Ascending aorta (tissue), 2 donors: ENCODE data around the gene RUNX1. TPM values are rescaled to one million over a fixed set of nuclear protein-coding genes. Genes with fewer than 3 reads are reported as not detected.

Experiments used
- DNase-seq, 2 donors: peaks; one replicate each; pipeline ENCODE4 v3.0.0-alpha.2; 2019; ENCODE audit warnings: low spot score in 2 of 2
- H3K27ac ChIP-seq, 2 donors: fragments of 200-600 bp; sonication (generic); one replicate each; pipeline ENCODE4 v1.5.1; 2016 to 2017; ENCODE audit warnings: mild to moderate bottlenecking in 1 of 2
- H3K27me3 ChIP-seq: fragments of 200-600 bp; sonication (generic); one replicate; pipeline ENCODE4 v1.5.1; 2017
- H3K36me3 ChIP-seq, 2 donors: fragments of 200-600 bp; sonication (generic); one replicate each; pipeline ENCODE4 v1.5.1; 2016
- H3K4me1 ChIP-seq, 2 donors: fragments of 200-600 bp; sonication (generic); one replicate each; pipeline ENCODE4 v1.5.1; 2016 to 2017; ENCODE audit warnings: mild to moderate bottlenecking in 1 of 2
- H3K4me3 ChIP-seq, 2 donors: fragments of 200-600 bp; sonication (generic); one replicate each; pipeline ENCODE4 v1.5.1; 2016 to 2017; ENCODE audit warnings: mild to moderate bottlenecking in 1 of 2
- H3K9me3 ChIP-seq, 2 donors: fragments of 200-600 bp; sonication (generic); one replicate each; pipeline ENCODE4 v1.5.1; 2016
- CTCF ChIP-seq, 3 experiments: fragments of 200-600 bp in 2 of 3; fragments of 450-650 bp in 1 of 3; sonication (generic) in 2 of 3; IDR thresholded peaks; one replicate each; pipeline ENCODE4 v1.5.1; 2016 to 2019; ENCODE audit warnings: antibody characterized with exemption in 3 of 3, mild to moderate bottlenecking in 1 of 3, moderate library complexity in 1 of 3
- intact Hi-C: fragments of 100-400 bp; cut with DNase I; formaldehyde crosslinking; loops from one replicate; pipeline ENCODE4 v1.15.1; 2023
- total RNA-seq: library from RNA; depleted of rRNA; stranded (reverse); fragments of >200 nt; gene quantifications from one replicate; pipeline ENCODE4 v1.1.0, GENCODE V29; 2016

RUNX1 gene
- total RNA-seq, 1 donor from 2014 or later = 16.3 TPM

DNA sequence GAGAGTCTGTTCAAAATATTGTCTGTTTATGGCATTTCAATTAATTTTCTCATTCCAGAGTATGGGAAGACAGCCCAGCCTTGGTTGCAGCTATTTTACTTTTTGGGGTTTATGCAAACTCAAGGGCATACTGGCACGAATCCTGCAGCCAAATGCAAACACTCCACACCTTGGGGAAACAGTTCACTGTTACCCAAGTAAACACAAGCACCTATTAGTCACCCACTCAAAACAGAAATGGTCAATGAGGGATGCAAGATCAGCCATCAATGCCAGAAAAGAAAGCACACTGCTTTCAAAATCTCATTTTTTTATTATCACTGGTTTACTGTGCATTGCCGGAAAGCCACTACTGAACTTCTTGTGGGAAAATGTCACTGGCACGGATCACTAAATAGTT lies 170.6 kb downstream of the RUNX1 start:
- H3K36me3 ChIP-seq = no peaks in the 10 kb centered on the region
- no peaks in the 10 kb centered on the region for H3K27me3 ChIP-seq
- TF ChIP-seq CTCF (IDR thresholded peaks at IDR 0.05) = no peak
- no peak overlapping the region for H3K27ac ChIP-seq
- intact Hi-C loops = no loop called here
- no peaks in the 10 kb centered on the region for H3K9me3 ChIP-seq
- no peaks in the 10 kb centered on the region for H3K4me1 ChIP-seq
- H3K4me3 ChIP-seq = no peak overlapping the region
- DNase-seq = no peak

DNA sequence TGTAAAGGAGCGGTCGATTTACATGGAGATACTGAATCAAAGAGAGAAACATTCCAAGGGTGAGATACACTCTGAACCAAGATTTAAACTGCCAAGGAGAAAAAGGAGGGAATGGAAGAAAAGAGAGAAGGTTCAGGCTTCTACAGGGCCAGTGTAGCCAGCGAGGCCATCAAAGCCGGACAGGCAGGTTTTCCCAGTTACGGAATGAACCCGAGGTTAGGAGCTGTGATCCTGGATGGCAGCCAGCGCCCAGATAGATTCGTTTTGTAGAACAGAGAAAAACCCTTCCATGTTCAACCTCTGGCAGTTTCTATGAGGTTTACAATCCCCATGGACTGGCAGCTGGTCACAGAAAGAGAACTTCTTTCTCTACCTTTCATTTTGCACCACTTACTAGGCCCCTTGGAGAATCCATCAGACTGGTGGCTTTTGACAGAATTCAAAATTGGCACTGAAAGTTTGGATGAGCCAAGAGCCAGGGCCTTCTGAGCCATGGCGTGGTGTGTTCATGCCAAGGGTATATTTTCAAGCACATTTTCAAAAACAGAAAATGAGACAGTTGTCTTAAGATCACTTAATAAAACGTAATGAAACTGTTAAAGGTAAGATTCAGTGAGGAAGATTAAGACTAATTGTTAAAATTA lies 171.5 kb downstream of the RUNX1 start:
- no peak overlapping the region for H3K4me3 ChIP-seq
- DNase-seq = no peak
- no peaks in the 10 kb centered on the region for H3K27me3 ChIP-seq
- no peak for TF ChIP-seq CTCF (IDR thresholded peaks at IDR 0.05)
- H3K9me3 ChIP-seq = no peaks in the 10 kb centered on the region
- H3K36me3 ChIP-seq = no peaks in the 10 kb centered on the region
- intact Hi-C loops = no loop called here
- H3K27ac ChIP-seq = no peak overlapping the region
- H3K4me1 ChIP-seq = no peaks in the 10 kb centered on the region

DNA sequence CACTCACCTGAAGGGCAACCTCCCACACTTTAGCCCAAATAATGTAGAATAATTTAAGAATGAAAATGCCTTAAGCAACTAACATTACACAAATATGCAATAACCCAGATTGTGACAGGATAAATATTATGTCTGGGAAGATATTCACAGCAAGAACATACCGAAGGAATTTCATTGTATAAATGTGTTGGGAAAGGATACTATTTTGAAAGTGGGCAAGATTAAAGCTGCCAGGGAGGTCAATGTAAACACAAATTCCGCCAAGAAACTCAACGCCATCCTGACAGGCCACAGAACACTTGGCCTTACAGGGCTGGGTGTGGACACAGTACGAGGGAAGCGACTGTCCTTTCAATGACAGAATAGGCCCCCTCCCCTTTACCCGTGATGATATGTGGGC lies 173.3 kb downstream of the RUNX1 start:
- no peak for DNase-seq

GRCh38 chr21:34874684-34875513 lies 174.2 kb downstream of the RUNX1 start:
- no peak for DNase-seq
- no peak overlapping the region for H3K4me3 ChIP-seq
- H3K27ac ChIP-seq = peak overlapping the region in 1 of 2 donors; percentile 7
- no peak for TF ChIP-seq CTCF (IDR thresholded peaks at IDR 0.05)
- no peaks in the 10 kb centered on the region for H3K27me3 ChIP-seq
- H3K4me1 ChIP-seq = no peaks in the 10 kb centered on the region
- intact Hi-C loops = no loop called here
- H3K9me3 ChIP-seq = no peaks in the 10 kb centered on the region
- H3K36me3 ChIP-seq = peaks cover 0 to 3% of the 10 kb centered on the region in 2 donors

More for the DNA sequence above, 173.3 kb downstream of the RUNX1 start:
- intact Hi-C loops = no loop called here
- Histone ChIP-seq H3K4me1 (no peaks in the 10 kb centered on the region), H3K27me3 (no peaks in the 10 kb centered on the region), H3K4me3 (no peak overlapping the region), H3K36me3 (no peaks in the 10 kb centered on the region), H3K9me3 (no peaks in the 10 kb centered on the region), H3K27ac (no peak overlapping the region)
- TF ChIP-seq CTCF (IDR thresholded peaks at IDR 0.05) = no peak

DNA sequence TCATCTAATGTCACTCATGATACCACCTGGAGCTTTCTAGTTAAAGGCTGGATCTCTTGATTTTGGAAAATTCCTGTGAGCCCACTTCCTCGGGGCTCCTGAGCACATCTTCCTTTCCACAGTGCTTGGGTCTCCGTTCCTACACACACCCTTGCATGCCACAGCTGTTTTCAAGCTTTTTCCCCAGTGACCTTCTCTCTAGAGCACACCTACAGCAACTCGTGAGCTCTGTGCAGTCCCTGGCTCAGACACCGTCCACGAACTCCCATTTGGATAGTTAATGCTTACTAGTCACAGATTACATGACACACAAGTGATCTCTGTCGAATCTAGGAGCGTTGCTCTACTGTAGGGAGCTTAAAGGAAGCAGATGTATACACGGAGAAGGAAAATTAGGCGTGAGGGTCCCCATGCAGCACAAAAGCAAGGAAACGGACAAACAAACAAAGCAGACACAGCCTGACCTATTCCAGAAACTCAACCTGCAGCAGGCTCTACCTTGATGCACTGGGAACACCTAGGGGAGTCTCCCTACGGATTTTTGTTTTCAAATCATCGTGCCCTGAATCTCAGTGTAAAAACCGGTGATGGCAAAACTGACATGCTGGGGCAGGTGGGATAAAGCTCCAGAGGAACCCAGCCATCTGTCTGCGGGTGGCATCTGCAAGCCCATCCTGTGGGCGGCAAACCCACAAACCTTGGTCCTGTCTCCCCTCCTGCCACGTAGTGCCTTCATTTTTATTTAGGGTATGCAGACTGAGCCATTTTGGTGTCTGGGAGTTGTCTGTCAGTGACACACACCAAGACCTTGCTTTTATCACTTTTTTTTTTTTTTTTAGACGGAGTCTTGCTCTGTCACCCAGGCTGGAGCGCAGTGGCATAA lies 177.8 kb downstream of the RUNX1 start:
- H3K27ac ChIP-seq = no peak overlapping the region
- intact Hi-C loops = no loop called here
- DNase-seq = no peak

More for the DNA sequence above, 177.8 kb downstream of the RUNX1 start:
- H3K27me3 ChIP-seq = no peaks in the 10 kb centered on the region
- H3K9me3 ChIP-seq = no peaks in the 10 kb centered on the region
- TF ChIP-seq CTCF (IDR thresholded peaks at IDR 0.05) = no peak
- no peak overlapping the region for H3K4me3 ChIP-seq
- no peaks in the 10 kb centered on the region for H3K4me1 ChIP-seq
- H3K36me3 ChIP-seq = peaks cover 2 to 8% of the 10 kb centered on the region in 2 donors
